Smooth muscle cell (in vitro differentiated cells): ENCODE results near the gene PTPRN2. TPM values are rescaled to one million over a fixed set of nuclear protein-coding genes. Genes with fewer than 3 reads are reported as not detected.

ENCODE experiments used
- DNase-seq: peaks from one replicate; lab custom pipeline; 2025; ENCODE audit not compliant: unreplicated experiment; lab: John Stamatoyannopoulos, UW
- H2AFZ ChIP-seq: fragments of 200-600 bp; sonication (generic); 2 replicates; pipeline ENCODE4 v1.6.0; 2016; ENCODE audit warnings: antibody characterized with exemption, low read depth, mild to moderate bottlenecking
- H3F3A ChIP-seq: fragments of 200-600 bp; sonication (generic); 2 replicates; pipeline ENCODE4 v1.6.0; 2017; ENCODE audit warnings: antibody characterized with exemption, low read depth
- H3K27ac ChIP-seq: fragments of 200-600 bp; sonication (generic); 2 replicates; pipeline ENCODE4 v1.5.1; 2016; ENCODE audit warnings: low read depth, mild to moderate bottlenecking
- H3K27me3 ChIP-seq: fragments of 200-600 bp; sonication (generic); 2 replicates; pipeline ENCODE4 v1.6.1; 2016; ENCODE audit warnings: low read depth, mild to moderate bottlenecking
- H3K36me3 ChIP-seq: fragments of 200-600 bp; sonication (generic); 2 replicates; pipeline ENCODE4 v1.5.1; 2016; ENCODE audit warnings: low read depth
- H3K4me1 ChIP-seq: fragments of 200-600 bp; sonication (generic); 2 replicates; pipeline ENCODE4 v1.5.1; 2016; ENCODE audit warnings: low read depth
- H3K4me2 ChIP-seq: fragments of 200-600 bp; sonication (generic); 2 replicates; pipeline ENCODE4 v1.6.0; 2016; ENCODE audit warnings: mild to moderate bottlenecking
- H3K4me3 ChIP-seq: fragments of 200-600 bp; sonication (generic); 2 replicates; pipeline ENCODE4 v1.5.1; 2016; ENCODE audit warnings: mild to moderate bottlenecking
- H3K79me2 ChIP-seq: fragments of 200-600 bp; sonication (generic); 2 replicates; pipeline ENCODE4 v1.6.0; 2016; ENCODE audit warnings: low read depth, mild to moderate bottlenecking
- H3K9ac ChIP-seq: fragments of 200-600 bp; sonication (generic); 2 replicates; pipeline ENCODE4 v1.6.0; 2016; ENCODE audit warnings: low read depth
- H3K9me3 ChIP-seq: fragments of 200-600 bp; sonication (generic); replicated peaks from 2 replicates; pipeline ENCODE4 v1.5.1; 2016; ENCODE audit warnings: low read depth
- H4K20me1 ChIP-seq: fragments of 200-600 bp; sonication (generic); 2 replicates; pipeline ENCODE4 v1.6.0; 2016; ENCODE audit warnings: low read depth
- WGBS: methylation state at CpG from one replicate; pipeline ENCODE4 v1.1.7; 2016; ENCODE audit warnings: low lambda C conversion rate; 5-methylcytosine and 5-hydroxymethylcytosine counted together
- polyA plus RNA-seq: library from polyadenylated mRNA; unstranded; fragments of >200 nt; fragmentation: Nextera tagmentation; extraction: Ambion mirVana; gene quantifications from 2 replicates; pipeline ENCODE4 v1.2.1, GENCODE V29; 2016
- total RNA-seq: library from RNA; depleted of rRNA; stranded (reverse); fragments of >200 nt; gene quantifications from 2 replicates; pipeline ENCODE4 v1.2.3, GENCODE V29; 2014
- TF ChIP-seq, protein P1 (sequence below): fragments of 200-600 bp; sonication (generic); IDR thresholded peaks from 2 replicates; pipeline ENCODE4 v1.5.1; 2017; ENCODE audit warnings: borderline replicate concordance, mild to moderate bottlenecking, antibody characterized with exemption; ENCODE audit not compliant: insufficient read depth, poor library complexity, severe bottlenecking

Gene PTPRN2
- total and polyA plus RNA-seq, 2 experiments from 2014 or later: 0.09 to 0.87 TPM

DNA sequence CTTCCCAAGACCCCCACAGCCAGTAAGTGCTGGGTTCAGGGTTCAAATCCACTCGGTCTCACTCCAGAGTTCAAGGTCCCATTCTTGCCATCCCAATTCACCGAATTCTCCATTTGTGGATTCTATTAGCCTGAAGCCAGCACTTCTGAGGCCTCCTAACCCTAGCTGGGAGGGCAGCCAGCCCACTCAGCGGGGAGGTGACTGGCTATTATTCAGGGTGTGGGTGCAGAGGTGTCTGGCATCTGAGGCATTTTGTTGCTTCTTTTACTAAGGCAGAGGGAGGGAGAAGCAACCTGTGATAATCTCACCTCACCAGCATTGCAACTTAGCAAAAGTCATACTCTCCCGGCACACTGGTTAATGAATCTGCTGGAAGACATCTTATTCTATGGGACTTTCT is 8.7 kb upstream of the PTPRN2 start:
- 94% methylated on average over 4 of the region's 4 CpGs for WGBS
- H3F3A ChIP-seq: no peaks in the 10 kb centered on the region
- no peaks in the 10 kb centered on the region for H3K4me1 ChIP-seq

DNA sequence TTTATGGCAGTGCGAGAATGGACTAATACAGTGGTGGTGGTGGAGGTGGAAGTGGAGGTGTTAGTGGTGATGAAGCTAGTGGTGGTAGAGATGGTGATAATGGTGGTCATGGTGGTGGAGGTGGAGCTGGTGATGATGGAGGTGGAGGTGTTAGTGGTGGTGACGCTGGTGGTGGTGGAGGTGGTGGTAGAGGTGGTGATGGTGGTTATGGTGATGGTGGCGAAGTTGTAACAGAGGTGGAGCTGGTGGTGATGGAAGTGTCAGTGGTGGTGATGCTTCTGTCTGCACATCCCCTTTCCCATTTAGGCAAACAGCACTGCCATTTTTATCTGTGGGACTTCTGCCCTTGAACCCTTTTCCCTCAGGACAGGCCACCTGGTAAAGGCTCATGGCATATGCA is 7.4 kb upstream of the PTPRN2 start:
- peaks cover 1% of the 10 kb centered on the region for H3K27me3 ChIP-seq
- no peak for DNase-seq
- no peaks in the 10 kb centered on the region for H3K4me1 ChIP-seq
- TF ChIP-seq, protein P1, sequence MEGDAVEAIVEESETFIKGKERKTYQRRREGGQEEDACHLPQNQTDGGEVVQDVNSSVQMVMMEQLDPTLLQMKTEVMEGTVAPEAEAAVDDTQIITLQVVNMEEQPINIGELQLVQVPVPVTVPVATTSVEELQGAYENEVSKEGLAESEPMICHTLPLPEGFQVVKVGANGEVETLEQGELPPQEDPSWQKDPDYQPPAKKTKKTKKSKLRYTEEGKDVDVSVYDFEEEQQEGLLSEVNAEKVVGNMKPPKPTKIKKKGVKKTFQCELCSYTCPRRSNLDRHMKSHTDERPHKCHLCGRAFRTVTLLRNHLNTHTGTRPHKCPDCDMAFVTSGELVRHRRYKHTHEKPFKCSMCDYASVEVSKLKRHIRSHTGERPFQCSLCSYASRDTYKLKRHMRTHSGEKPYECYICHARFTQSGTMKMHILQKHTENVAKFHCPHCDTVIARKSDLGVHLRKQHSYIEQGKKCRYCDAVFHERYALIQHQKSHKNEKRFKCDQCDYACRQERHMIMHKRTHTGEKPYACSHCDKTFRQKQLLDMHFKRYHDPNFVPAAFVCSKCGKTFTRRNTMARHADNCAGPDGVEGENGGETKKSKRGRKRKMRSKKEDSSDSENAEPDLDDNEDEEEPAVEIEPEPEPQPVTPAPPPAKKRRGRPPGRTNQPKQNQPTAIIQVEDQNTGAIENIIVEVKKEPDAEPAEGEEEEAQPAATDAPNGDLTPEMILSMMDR: no peak
- 56% methylated on average over 3 of the region's 3 CpGs for WGBS
- H3K27ac ChIP-seq: no peak overlapping the region
- H2AFZ ChIP-seq: no peak overlapping the region
- no peaks in the 10 kb centered on the region for H3K9me3 ChIP-seq
- H3K4me3 ChIP-seq: no peak overlapping the region
- no peak overlapping the region for H3K4me2 ChIP-seq
- H3K79me2 ChIP-seq: no peaks in the 10 kb centered on the region
- no peak overlapping the region for H3K9ac ChIP-seq
- no peaks in the 10 kb centered on the region for H3F3A ChIP-seq
- H3K36me3 ChIP-seq: no peaks in the 10 kb centered on the region
- no peaks in the 10 kb centered on the region for H4K20me1 ChIP-seq

More for the DNA sequence above, 8.7 kb upstream of the PTPRN2 start:
- Histone ChIP-seq H3K27me3 (no peaks in the 10 kb centered on the region), H4K20me1 (no peaks in the 10 kb centered on the region), H3K4me3 (no peak overlapping the region), H3K4me2 (no peak overlapping the region), H3K36me3 (no peaks in the 10 kb centered on the region), H3K27ac (no peak overlapping the region), H3K79me2 (no peaks in the 10 kb centered on the region), H3K9me3 (no peaks in the 10 kb centered on the region), H2AFZ (no peak overlapping the region), H3K9ac (no peak overlapping the region)
- TF ChIP-seq, protein P1: no peak
- DNase-seq: no peak

DNA sequence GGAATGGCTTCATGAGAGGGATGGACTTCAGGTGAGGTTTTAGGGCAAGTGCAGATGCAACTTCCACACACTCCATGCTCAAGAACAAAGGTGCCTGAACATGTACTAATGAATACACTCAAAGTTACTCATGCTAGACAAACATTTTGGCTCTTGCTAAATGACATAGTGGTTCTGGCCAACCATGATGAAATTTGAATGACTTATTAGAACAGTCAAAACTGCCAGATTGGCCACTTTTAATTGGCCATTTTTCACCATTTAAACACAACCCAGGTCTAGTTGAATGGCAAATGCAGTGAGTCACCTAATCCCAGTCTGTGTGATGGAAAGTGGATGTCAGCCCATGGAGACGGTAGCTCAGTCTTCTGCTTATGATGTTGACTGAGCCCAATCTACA is 4.9 kb upstream of the PTPRN2 start:
- 81% methylated on average over 1 of the region's 1 CpG for WGBS
- Histone ChIP-seq H3K4me1 (no peaks in the 10 kb centered on the region), H3K79me2 (no peaks in the 10 kb centered on the region), H3F3A (no peaks in the 10 kb centered on the region), H2AFZ (no peak overlapping the region), H4K20me1 (no peaks in the 10 kb centered on the region), H3K4me3 (no peak overlapping the region), H3K9me3 (no peaks in the 10 kb centered on the region), H3K27ac (no peak overlapping the region), H3K4me2 (no peak overlapping the region), H3K36me3 (no peaks in the 10 kb centered on the region), H3K27me3 (peaks cover 18% of the 10 kb centered on the region), H3K9ac (no peak overlapping the region)
- no peak for DNase-seq
- TF ChIP-seq, protein P1: no peak

DNA sequence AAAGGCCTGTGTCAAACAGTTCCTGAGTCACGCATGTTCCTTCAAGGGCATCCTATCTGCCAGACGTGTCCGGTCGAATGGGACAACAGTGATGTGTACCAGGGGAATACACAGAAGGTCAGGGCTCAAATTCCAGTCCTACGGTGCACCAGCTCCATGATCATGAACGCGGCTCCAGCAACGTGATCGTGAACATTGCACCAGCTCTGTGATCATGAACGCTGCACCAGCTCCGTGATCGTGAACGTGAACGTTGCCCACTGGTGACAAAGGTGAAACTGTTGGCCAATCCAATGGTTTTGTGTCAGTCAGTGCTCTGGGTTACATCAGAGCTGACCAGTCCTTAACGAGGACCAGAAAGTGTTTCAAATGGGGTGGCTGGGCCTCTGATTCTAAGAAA is 4.3 kb upstream of the PTPRN2 start:
- Histone ChIP-seq H3K4me1 (no peaks in the 10 kb centered on the region), H3K79me2 (no peaks in the 10 kb centered on the region), H3K27ac (no peak overlapping the region), H3K36me3 (no peaks in the 10 kb centered on the region), H3K4me3 (no peak overlapping the region), H3K27me3 (peaks cover 18% of the 10 kb centered on the region), H3K9me3 (no peaks in the 10 kb centered on the region), H2AFZ (no peak overlapping the region), H3K4me2 (no peak overlapping the region), H4K20me1 (no peaks in the 10 kb centered on the region), H3K9ac (no peak overlapping the region), H3F3A (no peaks in the 10 kb centered on the region)
- DNase-seq: no peak
- WGBS: 89% methylated on average over 15 of the region's 15 CpGs
- TF ChIP-seq, protein P1: no peak
